ENCODE data around the gene FA2H. TPM values are rescaled to one million over a fixed set of nuclear protein-coding genes. Genes with fewer than 3 reads are reported as not detected.

The FA2H gene
- total RNA-seq, 1 donor from 2014 or later = not detected

DNA sequence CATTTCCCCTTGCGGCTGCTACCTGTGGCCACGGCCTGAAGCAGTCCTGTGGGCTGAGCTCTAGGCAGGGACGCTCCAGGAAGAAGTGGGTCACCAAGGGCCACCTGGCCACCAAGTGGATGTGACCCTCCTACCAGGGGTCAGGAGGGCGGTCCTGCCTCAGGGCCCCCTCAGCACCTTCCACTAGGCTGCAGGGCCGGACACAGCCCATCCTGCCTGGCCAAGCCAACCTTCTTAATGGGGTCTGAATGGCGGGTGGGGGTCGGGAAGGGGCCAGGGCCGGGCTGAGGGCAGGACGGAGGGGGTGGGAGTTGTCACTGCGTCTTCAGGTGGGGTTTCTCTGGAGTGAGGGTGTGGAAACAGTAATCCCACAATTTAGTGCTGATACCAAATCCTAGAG lies 60.7 kb downstream of the FA2H start:
- Mint-ChIP-seq H3K27me3 (ENCODE audit: low read depth) (no peaks in the 10 kb centered on the region), H3K4me1 (peaks cover 5% of the 10 kb centered on the region)
- TF ChIP-seq, protein P1, sequence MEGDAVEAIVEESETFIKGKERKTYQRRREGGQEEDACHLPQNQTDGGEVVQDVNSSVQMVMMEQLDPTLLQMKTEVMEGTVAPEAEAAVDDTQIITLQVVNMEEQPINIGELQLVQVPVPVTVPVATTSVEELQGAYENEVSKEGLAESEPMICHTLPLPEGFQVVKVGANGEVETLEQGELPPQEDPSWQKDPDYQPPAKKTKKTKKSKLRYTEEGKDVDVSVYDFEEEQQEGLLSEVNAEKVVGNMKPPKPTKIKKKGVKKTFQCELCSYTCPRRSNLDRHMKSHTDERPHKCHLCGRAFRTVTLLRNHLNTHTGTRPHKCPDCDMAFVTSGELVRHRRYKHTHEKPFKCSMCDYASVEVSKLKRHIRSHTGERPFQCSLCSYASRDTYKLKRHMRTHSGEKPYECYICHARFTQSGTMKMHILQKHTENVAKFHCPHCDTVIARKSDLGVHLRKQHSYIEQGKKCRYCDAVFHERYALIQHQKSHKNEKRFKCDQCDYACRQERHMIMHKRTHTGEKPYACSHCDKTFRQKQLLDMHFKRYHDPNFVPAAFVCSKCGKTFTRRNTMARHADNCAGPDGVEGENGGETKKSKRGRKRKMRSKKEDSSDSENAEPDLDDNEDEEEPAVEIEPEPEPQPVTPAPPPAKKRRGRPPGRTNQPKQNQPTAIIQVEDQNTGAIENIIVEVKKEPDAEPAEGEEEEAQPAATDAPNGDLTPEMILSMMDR (conservative IDR thresholded peaks at IDR 0.05) = no peak

DNA sequence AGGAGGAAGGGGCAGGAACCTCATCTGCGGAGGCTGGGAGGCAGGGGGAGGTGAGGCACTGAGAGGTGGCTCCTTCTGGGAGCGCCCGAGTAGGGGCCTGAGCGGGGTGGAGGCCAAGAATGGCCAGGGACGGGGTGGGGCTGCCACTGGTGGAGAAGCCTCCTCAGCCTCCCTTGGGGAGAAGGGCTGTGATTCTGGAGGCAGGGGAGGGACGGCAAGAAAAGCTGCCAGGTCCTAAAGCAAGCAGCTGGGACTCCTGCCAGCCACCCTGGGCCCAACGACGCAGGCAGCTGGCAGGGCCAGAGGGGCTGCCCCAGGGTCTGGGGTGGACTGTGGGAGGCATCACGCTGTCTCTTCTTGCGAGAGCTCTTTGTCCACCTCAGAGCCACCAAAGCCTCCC lies 61.3 kb downstream of the FA2H start:
- Mint-ChIP-seq H3K4me1 (peaks cover 5% of the 10 kb centered on the region), H3K27ac (ENCODE audit: unreplicated experiment) (no peak overlapping the region), H3K9me3 (no peaks in the 10 kb centered on the region), H3K27me3 (ENCODE audit: low read depth) (peaks cover 3% of the 10 kb centered on the region), H3K4me3 (no peak overlapping the region), H3K36me3 (ENCODE audit: low read depth) (no peaks in the 10 kb centered on the region)
- TF ChIP-seq, protein P1 (conservative IDR thresholded peaks at IDR 0.05) = no peak
- DNase-seq (ENCODE audit: low read depth, low spot score) = no peak

More for the DNA sequence above, 60.7 kb downstream of the FA2H start:
- Mint-ChIP-seq H3K9me3 (no peaks in the 10 kb centered on the region), H3K4me3 (no peak overlapping the region), H3K36me3 (ENCODE audit: low read depth) (no peaks in the 10 kb centered on the region), H3K27ac (ENCODE audit: unreplicated experiment) (no peak overlapping the region)
- no peak for DNase-seq (ENCODE audit: low read depth, low spot score)

DNA sequence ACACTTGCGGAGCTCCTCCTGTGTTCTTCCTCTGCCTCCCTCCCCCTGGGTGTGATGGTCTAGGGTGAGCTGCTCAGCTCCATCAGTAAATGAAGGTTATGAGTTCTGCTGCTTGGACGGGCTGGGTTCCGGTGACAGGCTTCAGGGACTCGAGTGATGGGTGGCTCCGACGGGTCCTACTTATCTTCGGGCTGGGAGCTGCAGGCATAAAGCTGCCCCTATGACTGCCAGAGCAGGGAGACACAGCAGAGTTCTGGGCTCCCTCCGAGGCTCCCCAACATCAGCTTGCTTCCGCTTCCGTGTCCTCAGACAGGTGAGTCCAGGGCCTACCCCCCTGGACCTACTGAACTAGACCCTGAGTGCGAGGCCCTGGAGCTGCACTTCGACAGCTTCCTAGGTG lies 62.7 kb downstream of the FA2H start:
- Mint-ChIP-seq H3K4me1 (peaks cover 5% of the 10 kb centered on the region), H3K36me3 (ENCODE audit: low read depth) (no peaks in the 10 kb centered on the region), H3K9me3 (no peaks in the 10 kb centered on the region), H3K27ac (ENCODE audit: unreplicated experiment) (no peak overlapping the region), H3K4me3 (no peak overlapping the region), H3K27me3 (ENCODE audit: low read depth) (peaks cover 8% of the 10 kb centered on the region)
- DNase-seq (ENCODE audit: low read depth, low spot score) = no peak
- TF ChIP-seq, protein P1 (conservative IDR thresholded peaks at IDR 0.05) = no peak

GRCh38 chr16:74710401-74710800 lies 64.2 kb downstream of the FA2H start:
- H3K27me3 Mint-ChIP-seq (ENCODE audit: low read depth) = peaks cover 8% of the 10 kb centered on the region
- no peak overlapping the region for H3K27ac Mint-ChIP-seq (ENCODE audit: unreplicated experiment)
- no peaks in the 10 kb centered on the region for H3K36me3 Mint-ChIP-seq (ENCODE audit: low read depth)
- TF ChIP-seq, protein P1 (conservative IDR thresholded peaks at IDR 0.05) = no peak
- no peak for DNase-seq (ENCODE audit: low read depth, low spot score)
- H3K9me3 Mint-ChIP-seq = no peaks in the 10 kb centered on the region
- H3K4me3 Mint-ChIP-seq = no peak overlapping the region
- H3K4me1 Mint-ChIP-seq = peaks cover 5% of the 10 kb centered on the region

GRCh38 chr16:74709441-74709877 lies 65.2 kb downstream of the FA2H start:
- Mint-ChIP-seq H3K4me1 (peaks cover 5% of the 10 kb centered on the region), H3K27ac (ENCODE audit: unreplicated experiment) (no peak overlapping the region), H3K36me3 (ENCODE audit: low read depth) (no peaks in the 10 kb centered on the region), H3K9me3 (no peaks in the 10 kb centered on the region), H3K27me3 (ENCODE audit: low read depth) (peaks cover 8% of the 10 kb centered on the region), H3K4me3 (no peak overlapping the region)
- peak; percentile 85 for DNase-seq (ENCODE audit: low read depth, low spot score)
- TF ChIP-seq, protein P1 (conservative IDR thresholded peaks at IDR 0.05) = peak; percentile 98
